Neuronal stem cell (in vitro differentiated cells): ENCODE measurements around the gene METTL8.

Experiments used
- DNase-seq: peaks from one replicate; pipeline ENCODE4 v3.0.0-alpha.2; 2013; ENCODE audit warnings: low spot score
- H2AFZ ChIP-seq: one replicate; pipeline ENCODE4 v1.6.1; 2013; ENCODE audit warnings: mild to moderate bottlenecking, low read length, inconsistent platforms
- H2AK5ac ChIP-seq: 2 replicates; pipeline ENCODE4 v1.6.1; 2013; ENCODE audit warnings: low read depth, mild to moderate bottlenecking, inconsistent platforms, low read length, moderate library complexity, mixed read lengths
- H2BK120ac ChIP-seq: 2 replicates; pipeline ENCODE4 v1.6.1; 2013; ENCODE audit warnings: low read depth, mild to moderate bottlenecking, inconsistent platforms, low read length, moderate library complexity, mixed read lengths
- H2BK12ac ChIP-seq: one replicate; pipeline ENCODE4 v1.6.1; 2013; ENCODE audit warnings: low read length, inconsistent platforms
- H2BK15ac ChIP-seq: 2 replicates; pipeline ENCODE4 v1.6.1; 2013; ENCODE audit warnings: mild to moderate bottlenecking, low read length, inconsistent platforms, mixed read lengths
- H2BK5ac ChIP-seq: one replicate; pipeline ENCODE4 v1.6.1; 2013; ENCODE audit warnings: inconsistent platforms, mild to moderate bottlenecking, low read length, moderate library complexity
- H3K14ac ChIP-seq: one replicate; pipeline ENCODE4 v1.6.1; 2013; ENCODE audit warnings: low read length, inconsistent platforms
- H3K18ac ChIP-seq: 2 replicates; pipeline ENCODE4 v1.6.1; 2013; ENCODE audit warnings: low read length, inconsistent platforms
- H3K23ac ChIP-seq: 2 replicates; pipeline ENCODE4 v1.6.1; 2013; ENCODE audit warnings: low read depth, mild to moderate bottlenecking, mixed read lengths, low read length, inconsistent platforms; ENCODE audit not compliant: poor library complexity
- H3K27ac ChIP-seq: replicated peaks from 3 replicates; pipeline ENCODE4 v1.5.1; 2013; ENCODE audit warnings: low read length, inconsistent platforms
- H3K27me3 ChIP-seq, 3 experiments: 2 replicates each; pipeline ENCODE4 v1.6.1; 2013; ENCODE audit warnings: low read length in 3 of 3, mild to moderate bottlenecking in 2 of 3, inconsistent platforms in 1 of 3, low read depth in 1 of 3, mixed read lengths in 1 of 3, moderate library complexity in 1 of 3; ENCODE audit not compliant: control insufficient read depth in 3 of 3, insufficient read depth in 3 of 3
- H3K36me3 ChIP-seq, 2 donors: replicated peaks in 1 of 2; 2 replicates each; pipeline ENCODE4 v1.6.1; 2013; ENCODE audit warnings: low read length in 2 of 2; ENCODE audit not compliant: control insufficient read depth in 2 of 2, insufficient read depth in 2 of 2
- H3K4ac ChIP-seq: 2 replicates; pipeline ENCODE4 v1.6.1; 2013; ENCODE audit warnings: inconsistent platforms, mild to moderate bottlenecking, low read length, moderate library complexity
- H3K4me1 ChIP-seq, 2 donors: 1 replicate in 1 of 2; 2 replicates in 1 of 2; pipeline ENCODE4 v1.6.1; 2013; ENCODE audit warnings: low read length in 2 of 2, low read depth in 1 of 2; ENCODE audit not compliant: control insufficient read depth in 2 of 2, insufficient read depth in 1 of 2
- H3K4me2 ChIP-seq: one replicate; pipeline ENCODE4 v1.6.1; 2013; ENCODE audit warnings: mild to moderate bottlenecking, low read length, inconsistent platforms; ENCODE audit not compliant: insufficient read depth, poor library complexity, severe bottlenecking
- H3K4me3 ChIP-seq, 2 donors: 2 replicates each; pipeline ENCODE4 v1.5.1; 2013; ENCODE audit warnings: low read length in 2 of 2, mild to moderate bottlenecking in 2 of 2, inconsistent platforms in 1 of 2, moderate library complexity in 1 of 2
- H3K79me1 ChIP-seq: one replicate; pipeline ENCODE4 v1.6.1; 2013; ENCODE audit warnings: low read depth, mild to moderate bottlenecking, inconsistent platforms, low read length, moderate library complexity
- H3K9ac ChIP-seq: one replicate; pipeline ENCODE4 v1.6.1; 2013; ENCODE audit warnings: mild to moderate bottlenecking, low read depth, low read length, inconsistent platforms; ENCODE audit not compliant: poor library complexity
- H3K9me3 ChIP-seq, 2 donors: replicated peaks in 1 of 2; 2 replicates each; pipeline versions ENCODE3 to v1.6.1; 2013; ENCODE audit warnings: low read length in 2 of 2, mild to moderate bottlenecking in 2 of 2, inconsistent platforms in 1 of 2, low read depth in 1 of 2, mixed read lengths in 1 of 2, moderate library complexity in 1 of 2; ENCODE audit not compliant: control insufficient read depth in 2 of 2, insufficient read depth in 1 of 2
- H4K8ac ChIP-seq: one replicate; pipeline ENCODE4 v1.6.1; 2013; ENCODE audit warnings: low read depth, mild to moderate bottlenecking, inconsistent platforms, low read length, moderate library complexity
- H4K91ac ChIP-seq: one replicate; pipeline ENCODE4 v1.6.1; 2013; ENCODE audit warnings: low read length, low read depth, mild to moderate bottlenecking, inconsistent platforms; ENCODE audit not compliant: poor library complexity
- WGBS, 2 donors: extraction: QIAGEN DNeasy Blood & Tissue Kit; methylation state at CpG; one replicate each; pipeline ENCODE4 v1.1.7; 2013; ENCODE audit warnings: missing lambda C conversion rate in 2 of 2, mixed read lengths in 1 of 2; ENCODE audit not compliant: insufficient read length in 2 of 2, insufficient replicate concordance in 1 of 2; ENCODE audit errors: extremely low coverage in 2 of 2; 5-methylcytosine and 5-hydroxymethylcytosine counted together

Gene METTL8

GRCh38 chr2:171334946-171335345, 98.8 kb downstream of the METTL8 start:
- no peak overlapping the region for H3K4me3 ChIP-seq
- no peak overlapping the region for H2AK5ac ChIP-seq
- H3K23ac ChIP-seq: no peak overlapping the region
- H3K4me2 ChIP-seq: no peak overlapping the region
- no peak overlapping the region for H2BK120ac ChIP-seq
- no peak overlapping the region for H3K9ac ChIP-seq
- H3K27ac ChIP-seq: no peak overlapping the region
- no peak overlapping the region for H2BK15ac ChIP-seq
- H4K8ac ChIP-seq: no peak overlapping the region
- no peaks in the 10 kb centered on the region for H3K36me3 ChIP-seq
- no peak for DNase-seq
- H3K27me3 ChIP-seq: no peaks in the 10 kb centered on the region
- H3K79me1 ChIP-seq: no peaks in the 10 kb centered on the region
- no peak overlapping the region for H3K4ac ChIP-seq
- H4K91ac ChIP-seq: no peak overlapping the region
- H2BK12ac ChIP-seq: no peak overlapping the region
- no peaks in the 10 kb centered on the region for H3K9me3 ChIP-seq
- no peak overlapping the region for H3K18ac ChIP-seq
- H3K14ac ChIP-seq: no peak overlapping the region
- WGBS, 2 donors: no CpG with 5 or more reads among the region's 1 CpG
- H2AFZ ChIP-seq: no peak overlapping the region
- H2BK5ac ChIP-seq: no peak overlapping the region
- peaks cover 2 to 8% of the 10 kb centered on the region in 2 donors for H3K4me1 ChIP-seq

- no peak overlapping the region for H3K4me3 ChIP-seq
- no peak overlapping the region for H4K8ac ChIP-seq
- no peak overlapping the region for H3K27ac ChIP-seq
- H4K91ac ChIP-seq: no peak overlapping the region
- no peak for DNase-seq
- no peaks in the 10 kb centered on the region for H3K79me1 ChIP-seq
- no peak overlapping the region for H2BK120ac ChIP-seq
- H2BK15ac ChIP-seq: no peak overlapping the region
- WGBS, 2 donors: no CpG with 5 or more reads among the region's 2 CpGs
- H3K18ac ChIP-seq: no peak overlapping the region
- no peak overlapping the region for H2AK5ac ChIP-seq
- no peak overlapping the region for H3K14ac ChIP-seq
- H3K4ac ChIP-seq: no peak overlapping the region
- peaks cover 2 to 8% of the 10 kb centered on the region in 2 donors for H3K4me1 ChIP-seq
- no peak overlapping the region for H2BK5ac ChIP-seq
- no peak overlapping the region for H2BK12ac ChIP-seq
- H3K9me3 ChIP-seq: no peaks in the 10 kb centered on the region
- H3K23ac ChIP-seq: no peak overlapping the region
- no peak overlapping the region for H2AFZ ChIP-seq
- no peaks in the 10 kb centered on the region for H3K36me3 ChIP-seq
- no peaks in the 10 kb centered on the region for H3K27me3 ChIP-seq
- no peak overlapping the region for H3K9ac ChIP-seq
- no peak overlapping the region for H3K4me2 ChIP-seq
These were observed 99.6 kb downstream of the METTL8 start for GRCh38 chr2:171334171-171334570.

- H3K4me2 ChIP-seq: no peak overlapping the region
These were observed 103.4 kb downstream of the METTL8 start for GRCh38 chr2:171330155-171330956.

GRCh38 chr2:171327043-171327496, 106.7 kb downstream of the METTL8 start:
- H3K23ac ChIP-seq: no peak overlapping the region
- WGBS, 2 donors: no CpG with 5 or more reads among the region's 4 CpGs
- H3K9me3 ChIP-seq: no peaks in the 10 kb centered on the region
- H3K18ac ChIP-seq: no peak overlapping the region
- H2BK12ac ChIP-seq: no peak overlapping the region
- H2BK120ac ChIP-seq: no peak overlapping the region
- DNase-seq: no peak
- H3K14ac ChIP-seq: no peak overlapping the region
- H3K9ac ChIP-seq: no peak overlapping the region
- no peaks in the 10 kb centered on the region for H3K27me3 ChIP-seq
- H3K79me1 ChIP-seq: no peaks in the 10 kb centered on the region
- no peak overlapping the region for H3K4me2 ChIP-seq
- H3K4ac ChIP-seq: no peak overlapping the region
- H3K36me3 ChIP-seq: peaks cover 0 to 10% of the 10 kb centered on the region in 2 donors
- no peak overlapping the region for H3K27ac ChIP-seq
- H2AFZ ChIP-seq: peak overlapping the region; percentile 59
- no peak overlapping the region for H4K8ac ChIP-seq
- H4K91ac ChIP-seq: no peak overlapping the region
- H2AK5ac ChIP-seq: no peak overlapping the region
- H3K4me3 ChIP-seq: no peak overlapping the region
- H2BK15ac ChIP-seq: no peak overlapping the region
- H2BK5ac ChIP-seq: no peak overlapping the region
- peaks cover 5 to 14% of the 10 kb centered on the region in 2 donors for H3K4me1 ChIP-seq

More at GRCh38 chr2:171330155-171330956, 103.4 kb downstream of the METTL8 start:
- Histone ChIP-seq H3K9ac (no peak overlapping the region), H4K91ac (no peak overlapping the region), H3K14ac (no peak overlapping the region), H4K8ac (no peak overlapping the region), H3K79me1 (no peaks in the 10 kb centered on the region), H3K23ac (no peak overlapping the region), H3K4me1 (peaks cover 5 to 14% of the 10 kb centered on the region in 2 donors), H3K27ac (no peak overlapping the region), H3K4ac (no peak overlapping the region), H2AFZ (peak overlapping the region; percentile 60), H3K4me3 (no peak overlapping the region), H3K9me3 (no peaks in the 10 kb centered on the region), H3K18ac (no peak overlapping the region), H2AK5ac (no peak overlapping the region), H2BK15ac (no peak overlapping the region), H2BK12ac (no peak overlapping the region), H2BK5ac (no peak overlapping the region), H2BK120ac (no peak overlapping the region), H3K27me3 (no peaks in the 10 kb centered on the region), H3K36me3 (no peaks in the 10 kb centered on the region)
- DNase-seq: no peak
- no CpG with 5 or more reads among the region's 5 CpGs for WGBS, 2 donors
